Measurements from ENCODE around the gene MC5R. TPM values are rescaled to one million over a fixed set of nuclear protein-coding genes. Genes with fewer than 3 reads are reported as not detected.

MC5R gene
- total RNA-seq, 1 experiment from 2014 or later = not detected

GRCh38 chr18:13809043-13809430 lies 14.9 kb upstream of the MC5R start:
- Mint-ChIP-seq H3K4me3 (peak overlapping the region in 1 of 2 experiments; percentile 13; a peak in 2 of 5 replicates), H3K4me1 (peaks cover 76 to 82% of the 10 kb centered on the region in 2 experiments), H3K27ac (peak overlapping the region; percentile 42 to 97 (median 92)), H3K36me3 (ENCODE audit: insufficient read depth in 1 of 3, low read depth in 3 of 3) (peaks cover 2 to 4% (median 4%) of the 10 kb centered on the region in 3 experiments; a peak in 4 of 7 replicates), H3K9me3 (peaks cover 0 to 3% of the 10 kb centered on the region in 2 experiments; a peak in 1 of 5 replicates), H3K27me3 (ENCODE audit: low read depth) (no peaks in the 10 kb centered on the region)
- Histone ChIP-seq H3K79me2 (ENCODE audit: insufficient read depth, low read length) (no peaks in the 10 kb centered on the region), H2AK5ac (ENCODE audit: insufficient read length, low read length) (no peak overlapping the region), H3K4ac (ENCODE audit: low read depth, low read length) (no peak overlapping the region), H3K27me3 (ENCODE audit: insufficient read depth, low read length) (no peaks in the 10 kb centered on the region), H4K20me1 (ENCODE audit: control insufficient read depth, insufficient read depth, insufficient read length) (no peaks in the 10 kb centered on the region), H2BK5ac (ENCODE audit: insufficient read length, low read length) (no peak overlapping the region), H3K9me3 (ENCODE audit: control insufficient read depth, low read depth, low read length) (no peaks in the 10 kb centered on the region), H2BK15ac (ENCODE audit: low read depth, low read length) (no peak overlapping the region), H3K56ac (ENCODE audit: insufficient read length, low read depth, low read length) (no peak overlapping the region), H3K4me2 (ENCODE audit: insufficient read depth, insufficient read length, low read length) (peak overlapping the region; percentile 32), H3K9ac (ENCODE audit: extremely low read depth, insufficient read length, low read length) (no peak overlapping the region), H3K79me1 (ENCODE audit: insufficient read depth, low read depth, low read length, poor library complexity, severe bottlenecking) (no peaks in the 10 kb centered on the region), H4K91ac (ENCODE audit: insufficient read length, low read depth, low read length) (no peak overlapping the region), H2BK20ac (ENCODE audit: low read depth, low read length, poor library complexity, severe bottlenecking) (no peak overlapping the region), H4K5ac (ENCODE audit: insufficient read length, low read depth, low read length) (no peak overlapping the region), H3K18ac (ENCODE audit: insufficient read length, low read depth, low read length) (no peak overlapping the region), H2BK12ac (ENCODE audit: insufficient read length, low read depth, low read length) (no peak overlapping the region), H4K8ac (replicated peaks; ENCODE audit: insufficient read length, low read depth, low read length) (no peak overlapping the region), H3K27ac (ENCODE audit: insufficient read length, low read depth, low read length) (peak overlapping the region; percentile 6), H2BK120ac (ENCODE audit: low read depth, low read length, poor library complexity, severe bottlenecking) (no peak overlapping the region), H3T11ph (ENCODE audit: low read length) (no peak overlapping the region), H3K4me1 (ENCODE audit: insufficient read depth, low read length) (peaks cover 29% of the 10 kb centered on the region), H3K23ac (ENCODE audit: insufficient read length, low read depth, low read length) (no peak overlapping the region), H2AFZ (ENCODE audit: low read length) (no peak overlapping the region), H3K14ac (ENCODE audit: insufficient read depth, low read length) (no peak overlapping the region), H3K23me2 (ENCODE audit: insufficient read length, low read depth, low read length, poor library complexity, severe bottlenecking) (no peaks in the 10 kb centered on the region)
- WGBS (ENCODE audit: extremely low coverage, insufficient read length, low lambda C conversion rate) = no CpG with 5 or more reads among the region's 2 CpGs
- no peak for TF ChIP-seq CTCF (conservative IDR thresholded peaks at IDR 0.05)
- DNase-seq = no peak

Data from H9 (cell line).